Heart left ventricle (tissue), 16 donors: ENCODE results near the gene TBC1D20. TPM values are rescaled to one million over a fixed set of nuclear protein-coding genes. Genes with fewer than 3 reads are reported as not detected.
A peak's percentile ranks its signal among the peaks of the same experiment; 100 is the strongest.
"Not testable (repeated sequence)": the region's sequence is repeated elsewhere in the genome, so short reads cannot be mapped to it uniquely, and the experiment has no call there.

Experiments used
- ATAC-seq, 4 donors: fragments of 200-7000 bp; cut with Tn5 transposase; one replicate each; pipeline ENCODE4 v1.9.1; 2020 to 2022; ENCODE audit warnings: moderate library complexity in 4 of 4, mild to moderate bottlenecking in 3 of 4, moderate number of reproducible peaks in 1 of 4
- DNase-seq, 5 donors: peaks; one replicate each; pipeline ENCODE4 v3.0.0-alpha.2; 2020
- H3K27ac ChIP-seq, 12 donors: fragments of 200-600 bp; sonication (generic) in 4 of 12; one replicate each; pipeline versions ENCODE4 v1.5.0 to v1.8.0; 2016 to 2022; ENCODE audit warnings: mild to moderate bottlenecking in 2 of 12
- H3K27me3 ChIP-seq, 9 donors: fragments of 200-600 bp; sonication (generic) in 2 of 9; one replicate each; pipeline versions ENCODE4 v1.5.1 to v1.8.0; 2016 to 2022; ENCODE audit warnings: mild to moderate bottlenecking in 3 of 9
- H3K36me3 ChIP-seq, 9 donors: fragments of 200-600 bp; sonication (generic) in 2 of 9; one replicate each; pipeline versions ENCODE4 v1.5.0 to v1.8.0; 2018 to 2022; ENCODE audit warnings: mild to moderate bottlenecking in 2 of 9
- H3K4me1 ChIP-seq, 12 donors: fragments of 200-600 bp; sonication (generic) in 4 of 12; one replicate each; pipeline versions ENCODE4 v1.5.0 to v1.8.0; 2016 to 2022; ENCODE audit warnings: mild to moderate bottlenecking in 3 of 12
- H3K4me3 ChIP-seq, 12 donors: fragments of 200-600 bp; sonication (generic) in 4 of 12; one replicate each; pipeline versions ENCODE4 v1.5.0 to v1.8.0; 2017 to 2022; ENCODE audit warnings: mild to moderate bottlenecking in 9 of 12, moderate library complexity in 4 of 12
- H3K9me3 ChIP-seq, 12 donors: fragments of 200-600 bp; sonication (generic) in 4 of 12; one replicate each; pipeline versions ENCODE4 v1.5.0 to v1.8.0; 2016 to 2022; ENCODE audit warnings: mild to moderate bottlenecking in 1 of 12
- POLR2A ChIP-seq, 2 donors: fragments of 450-650 bp; IDR thresholded peaks; one replicate each; pipeline ENCODE4 v1.6.1; 2017; ENCODE audit warnings: antibody characterized with exemption in 2 of 2, mild to moderate bottlenecking in 2 of 2, moderate library complexity in 2 of 2
- WGBS, 4 donors: extraction: QIAGEN DNeasy Blood & Tissue Kit in 2 of 4; methylation state at CpG; one replicate each; pipeline versions ENCODE4 v1.1.5 to v1.1.7; 2013 to 2018; 5-methylcytosine and 5-hydroxymethylcytosine counted together
- intact Hi-C, 10 donors: fragments of 100-400 bp; cut with DNase I; formaldehyde crosslinking; loops; one replicate each; pipeline versions ENCODE4 v1.11.1 to v1.14.2; 2022
- polyA plus RNA-seq, 2 donors: library from polyadenylated mRNA; stranded (reverse); fragments of 200-250 nt; gene quantifications; one replicate each; pipeline ENCODE4 v1.2.3, GENCODE V29; 2013
- total RNA-seq, 9 donors: library from RNA; depleted of rRNA in 2 of 9; stranded (reverse); fragments of >200 nt in 2 of 9; fragmentation: NEBNext Ultra II Directional in 3 of 9; extraction: Animal tissue kit (Norgen Biotek cat#: 25700) in 3 of 9; gene quantifications; one replicate each; pipeline versions ENCODE4 v1.1.0 to v1.2.4, GENCODE V29; 2016 to 2023
- TF ChIP-seq, protein P1 (sequence below), 12 donors: fragments of 200-600 bp; sonication (generic) in 4 of 12; IDR thresholded peaks; one replicate each; pipeline versions ENCODE4 v1.5.0 to v1.8.0; 2018 to 2022; ENCODE audit warnings: antibody characterized with exemption in 12 of 12, mild to moderate bottlenecking in 5 of 12
- donor health status: ischemic (EF 13 %, LVEDD 7.1; RV severe dilation, severe dysfunction).
- donor health status: healthy with polysubstance abuse.
- donor health status: DM: no; HTN: yes; CAD: no.
- donor health status: DM: no; HTN: no; CAD: no.
- donor health status: ischemic (EF 25% LVEDD 6.9; RV normal size, moderate dysfunction).
- donor health status: ischemic (EF 25% LVEDD 5.7; RV mildly dilated, moderate dysfunction).
- donor health status: healthy.
- donor health status: DM: yes; HTN: yes; CAD: no.
- donor health status: ischemic (EF 35%, LVEDD 5.7; RV mildly dilated, moderate dysfunction).
- donor health status: nonischemic (EF 11% LVEDD 7.7; RV severe dilation, severe dysfunction).
- donor health status: DM: yes; HTN: yes; CAD: no.
- donor health status: PGD.
- donor health status: ischemic (EF 29% LVEDD 5.4; RV normal size, mild dysfunction).
- donor health status: nonischemic (EF 23%, LVEDD 6.1; RV moderate dilation, normal function).

Gene TBC1D20
- total and polyA plus RNA-seq, 11 donors = 9.3 to 38.9 (median 25.8) TPM

- intact Hi-C loops = loop anchor here in 1 of 10 donors (5.0 kb wide), 1 partner anchor 51 kb away; the partner anchor contains the start of gene RBCK1
- no peak for DNase-seq
- Histone ChIP-seq H3K27ac (peak overlapping the region in 7 of 12 donors; percentile 12 to 47 (median 31)), H3K9me3 (no peaks in the 10 kb centered on the region), H3K27me3 (no peaks in the 10 kb centered on the region), H3K4me3 (peak overlapping the region in 1 of 12 donors; percentile 4), H3K4me1 (peaks cover 10 to 56% (median 38%) of the 10 kb centered on the region in 12 donors), H3K36me3 (no peaks in the 10 kb centered on the region)
- no peak for TF ChIP-seq POLR2A (IDR thresholded peaks at IDR 0.05)
- TF ChIP-seq, protein P1, sequence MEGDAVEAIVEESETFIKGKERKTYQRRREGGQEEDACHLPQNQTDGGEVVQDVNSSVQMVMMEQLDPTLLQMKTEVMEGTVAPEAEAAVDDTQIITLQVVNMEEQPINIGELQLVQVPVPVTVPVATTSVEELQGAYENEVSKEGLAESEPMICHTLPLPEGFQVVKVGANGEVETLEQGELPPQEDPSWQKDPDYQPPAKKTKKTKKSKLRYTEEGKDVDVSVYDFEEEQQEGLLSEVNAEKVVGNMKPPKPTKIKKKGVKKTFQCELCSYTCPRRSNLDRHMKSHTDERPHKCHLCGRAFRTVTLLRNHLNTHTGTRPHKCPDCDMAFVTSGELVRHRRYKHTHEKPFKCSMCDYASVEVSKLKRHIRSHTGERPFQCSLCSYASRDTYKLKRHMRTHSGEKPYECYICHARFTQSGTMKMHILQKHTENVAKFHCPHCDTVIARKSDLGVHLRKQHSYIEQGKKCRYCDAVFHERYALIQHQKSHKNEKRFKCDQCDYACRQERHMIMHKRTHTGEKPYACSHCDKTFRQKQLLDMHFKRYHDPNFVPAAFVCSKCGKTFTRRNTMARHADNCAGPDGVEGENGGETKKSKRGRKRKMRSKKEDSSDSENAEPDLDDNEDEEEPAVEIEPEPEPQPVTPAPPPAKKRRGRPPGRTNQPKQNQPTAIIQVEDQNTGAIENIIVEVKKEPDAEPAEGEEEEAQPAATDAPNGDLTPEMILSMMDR (IDR thresholded peaks at IDR 0.05) = no peak
- no peak for ATAC-seq
- 16 to 37% (median 24%) methylated on average over 6 of the region's 6 CpGs for WGBS, 4 donors
Observed at GRCh38 chr20:458776-459175, 3.6 kb downstream of the TBC1D20 start.

DNA sequence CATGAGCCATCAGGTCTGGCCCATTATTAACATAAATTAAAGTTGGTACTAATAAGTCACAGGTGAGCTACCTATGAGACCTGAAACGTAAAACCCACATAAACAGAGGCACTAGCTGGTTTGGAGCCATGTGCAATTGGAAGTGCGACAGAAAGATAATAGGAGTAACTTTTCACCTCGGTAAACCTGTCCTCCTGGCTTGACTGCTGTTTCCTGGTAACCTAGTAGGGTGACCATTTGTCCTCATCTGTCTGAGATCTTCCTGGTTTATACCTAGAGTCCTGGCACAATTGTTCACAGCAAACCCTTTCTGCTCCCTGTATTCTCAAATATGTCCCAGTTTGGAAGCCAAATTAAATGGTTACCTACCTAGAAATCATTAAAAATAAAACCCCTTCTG is 7.4 kb downstream of the TBC1D20 start:
- ATAC-seq = no peak
- H3K36me3 ChIP-seq = peaks cover 0 to 13% (median 0%) of the 10 kb centered on the region in 9 donors
- intact Hi-C loops = loop anchor here in 1 of 10 donors (5.0 kb wide), 1 partner anchor 48 kb away; the partner anchor contains the start of gene RBCK1
- no peak for DNase-seq
- no peak overlapping the region for H3K4me3 ChIP-seq
- H3K9me3 ChIP-seq = no peaks in the 10 kb centered on the region
- TF ChIP-seq POLR2A (IDR thresholded peaks at IDR 0.05) = no peak
- TF ChIP-seq, protein P1 (IDR thresholded peaks at IDR 0.05) = no peak
- peaks cover 6 to 40% (median 19%) of the 10 kb centered on the region in 12 donors for H3K4me1 ChIP-seq
- no peaks in the 10 kb centered on the region for H3K27me3 ChIP-seq
- WGBS, 4 donors = 50 to 73% (median 68%) methylated on average over 3 of the region's 3 CpGs
- H3K27ac ChIP-seq = no peak overlapping the region

DNA sequence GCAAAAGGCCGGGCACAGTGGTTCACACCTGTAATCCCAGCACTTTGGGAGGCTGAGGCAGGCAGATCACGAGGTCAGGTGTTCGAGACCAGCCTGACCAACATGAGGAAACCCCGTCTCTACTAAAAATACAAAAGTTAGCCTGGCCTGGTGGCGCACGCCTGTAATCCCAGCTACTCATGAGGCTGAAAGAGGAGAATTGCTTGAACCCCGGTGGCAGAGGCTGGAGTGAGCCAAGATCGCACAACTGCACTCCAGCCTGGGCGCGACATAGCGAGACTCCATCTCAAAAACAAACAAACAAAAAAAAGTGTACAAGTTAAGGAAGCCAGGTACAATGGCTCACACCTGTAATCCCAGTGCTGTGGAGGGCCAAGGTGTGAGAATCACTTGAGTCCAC is 10.3 kb downstream of the TBC1D20 start:
- H3K4me1 ChIP-seq = peaks cover 0 to 13% (median 0%) of the 10 kb centered on the region in 12 donors
- H3K9me3 ChIP-seq, intact Hi-C loops, ATAC-seq, H3K4me3 ChIP-seq, DNase-seq, H3K27me3 ChIP-seq, H3K27ac ChIP-seq: not testable (repeated sequence)
- 87 to 89% (median 88%) methylated on average over 11 of the region's 11 CpGs for WGBS, 4 donors
- H3K36me3 ChIP-seq = peaks cover 0 to 26% (median 8%) of the 10 kb centered on the region in 9 donors

- H3K27ac ChIP-seq = peak overlapping the region in 1 of 12 donors; percentile 13
- peaks cover 0 to 33% (median 23%) of the 10 kb centered on the region in 12 donors for H3K4me1 ChIP-seq
- intact Hi-C loops = no loop called here
- no peak overlapping the region for H3K4me3 ChIP-seq
- peak in 2 of 4 donors; percentile 13 to 22 for ATAC-seq
- peaks cover 0 to 79% (median 60%) of the 10 kb centered on the region in 9 donors for H3K36me3 ChIP-seq
- DNase-seq = no peak
- H3K9me3 ChIP-seq = no peaks in the 10 kb centered on the region
- no peaks in the 10 kb centered on the region for H3K27me3 ChIP-seq
- WGBS, 4 donors = 63 to 70% (median 68%) methylated on average over 5 of the region's 5 CpGs
- TF ChIP-seq POLR2A (IDR thresholded peaks at IDR 0.05) = no peak
- TF ChIP-seq, protein P1 (IDR thresholded peaks at IDR 0.05) = no peak
Observed at GRCh38 chr20:445514-446336, 16.6 kb downstream of the TBC1D20 start.
